Mucosa of descending colon (tissue), 3 donors: ENCODE measurements around the gene ZBTB7A. TPM values are rescaled to one million over a fixed set of nuclear protein-coding genes. Genes with fewer than 3 reads are reported as not detected.
A peak's percentile ranks its signal among the peaks of the same experiment; 100 is the strongest.

Experiments
- ATAC-seq: fragments of 200-7000 bp; cut with Tn5 transposase; one replicate; pipeline ENCODE4 v1.9.1; 2020; ENCODE audit warnings: mild to moderate bottlenecking, moderate library complexity
- DNase-seq, 3 donors: peaks; one replicate each; pipeline ENCODE4 v3.0.0-alpha.2; 2020
- H3K36me3 ChIP-seq: fragments of 200-600 bp; one replicate; pipeline ENCODE4 v1.8.0; 2021; ENCODE audit warnings: low read depth, mild to moderate bottlenecking
- H3K4me1 ChIP-seq: fragments of 200-600 bp; one replicate; pipeline ENCODE4 v1.8.0; 2021; ENCODE audit warnings: low read depth, mild to moderate bottlenecking
- H3K4me3 ChIP-seq: fragments of 200-600 bp; one replicate; pipeline ENCODE4 v1.8.0; 2021; ENCODE audit warnings: mild to moderate bottlenecking
- H3K9me3 ChIP-seq: fragments of 200-600 bp; one replicate; pipeline ENCODE4 v1.8.0; 2021; ENCODE audit warnings: mild to moderate bottlenecking
- CTCF ChIP-seq: fragments of 200-600 bp; IDR thresholded peaks from one replicate; pipeline ENCODE4 v1.8.0; 2022; ENCODE audit warnings: antibody characterized with exemption, mild to moderate bottlenecking
- intact Hi-C, 2 donors: fragments of 100-400 bp; cut with DNase I in 1 of 2; cut with micrococcal nuclease in 1 of 2; formaldehyde crosslinking; loops; one replicate each; pipeline versions ENCODE4 v1.11.0 to v1.11.1; 2022; cut with DNase I, micrococcal nuclease
- total RNA-seq, 3 donors: library from RNA; stranded (reverse); fragmentation: NEBNext Ultra II Directional in 2 of 3; extraction: Animal tissue kit (Norgen Biotek cat#: 25700) in 2 of 3; gene quantifications; one replicate each; pipeline versions ENCODE4 v1.2.1 to v1.2.4, GENCODE V29; 2021 to 2023
- donor health status: DM: no; HTN: no; CAD: no; lungs with moderate emphysema.
- donor health status: DM: no; HTN: no; CAD: no.
- donor health status: DM: no; HTN: yes; CAD: no.

The ZBTB7A gene
- total RNA-seq, 3 donors from 2014 or later: 104 to 115 (median 112) TPM

- H3K9me3 ChIP-seq: no peaks in the 10 kb centered on the region
- H3K36me3 ChIP-seq: no peaks in the 10 kb centered on the region
- H3K4me1 ChIP-seq: peaks cover 14% of the 10 kb centered on the region
- DNase-seq: peak; percentile 48 to 64 (median 64)
- peak; percentile 60 for ATAC-seq
- TF ChIP-seq CTCF: no peak
- intact Hi-C loops: loop anchor here in 1 of 2 donors (10.0 kb wide), 1 partner anchor 48 kb away; no protein-coding TSS in a partner anchor
- no peak overlapping the region for H3K4me3 ChIP-seq
Measured at GRCh38 chr19:4042731-4043082, 24.0 kb downstream of the ZBTB7A start.

GRCh38 chr19:4042064-4042730 lies 24.5 kb downstream of the ZBTB7A start:
- Histone ChIP-seq H3K4me1 (peaks cover 14% of the 10 kb centered on the region), H3K36me3 (peaks cover 4% of the 10 kb centered on the region), H3K9me3 (no peaks in the 10 kb centered on the region), H3K4me3 (no peak overlapping the region)
- intact Hi-C loops: loop anchor here in 1 of 2 donors (10.0 kb wide), 1 partner anchor 47 kb away; no protein-coding TSS in a partner anchor
- peak; percentile 25 for ATAC-seq
- no peak for TF ChIP-seq CTCF
- DNase-seq: peak in 1 of 3 donors; percentile 51

GRCh38 chr19:4038661-4039423 lies 27.9 kb downstream of the ZBTB7A start:
- no peaks in the 10 kb centered on the region for H3K9me3 ChIP-seq
- intact Hi-C loops: no loop called here
- H3K36me3 ChIP-seq: peaks cover 4% of the 10 kb centered on the region
- H3K4me3 ChIP-seq: no peak overlapping the region
- peaks cover 1% of the 10 kb centered on the region for H3K4me1 ChIP-seq
- DNase-seq: peak in 1 of 3 donors; percentile 53
- ATAC-seq: no peak
- TF ChIP-seq CTCF: no peak

GRCh38 chr19:4038057-4038456 lies 28.6 kb downstream of the ZBTB7A start:
- no peak for TF ChIP-seq CTCF
- Histone ChIP-seq H3K4me1 (no peaks in the 10 kb centered on the region), H3K4me3 (no peak overlapping the region), H3K9me3 (no peaks in the 10 kb centered on the region), H3K36me3 (peaks cover 4% of the 10 kb centered on the region)
- no peak for ATAC-seq
- no peak for DNase-seq
- intact Hi-C loops: no loop called here

- Histone ChIP-seq H3K9me3 (no peaks in the 10 kb centered on the region), H3K36me3 (peaks cover 4% of the 10 kb centered on the region), H3K4me3 (no peak overlapping the region), H3K4me1 (no peaks in the 10 kb centered on the region)
- intact Hi-C loops: no loop called here
- no peak for TF ChIP-seq CTCF
- ATAC-seq (no peak), DNase-seq (peak in 1 of 3 donors; percentile 47)
Measured at GRCh38 chr19:4037301-4037949, 29.3 kb downstream of the ZBTB7A start.
